NCI-H1092 treated with DMSO at 0.1 percent for 48 hours (cell line): ENCODE data around the gene EPHB3.

Experiments used
- DNase-seq: peaks from one replicate; lab custom pipeline; 2025; lab: John Stamatoyannopoulos, UW

Gene EPHB3

GRCh38 chr3:184564685-184565385 is 3.2 kb downstream of the EPHB3 start:
- DNase-seq: no peak

- DNase-seq: no peak
Measured at GRCh38 chr3:184565421-184566211, 4.0 kb downstream of the EPHB3 start.

- no peak for DNase-seq
Measured at GRCh38 chr3:184566441-184567414, 5.1 kb downstream of the EPHB3 start.

- no peak for DNase-seq
Measured at GRCh38 chr3:184567946-184568559, 6.5 kb downstream of the EPHB3 start.

GRCh38 chr3:184568560-184568923 is 7.0 kb downstream of the EPHB3 start:
- DNase-seq: no peak

GRCh38 chr3:184568924-184569829 is 7.6 kb downstream of the EPHB3 start:
- DNase-seq: peak; percentile 36

GRCh38 chr3:184570035-184570434 is 8.4 kb downstream of the EPHB3 start:
- DNase-seq: no peak

- no peak for DNase-seq
Measured at GRCh38 chr3:184570489-184570888, 8.9 kb downstream of the EPHB3 start.

- DNase-seq: no peak
Measured at GRCh38 chr3:184571750-184572377, 10.3 kb downstream of the EPHB3 start.

- no peak for DNase-seq
Measured at GRCh38 chr3:184572633-184573270, 11.2 kb downstream of the EPHB3 start.

GRCh38 chr3:184574515-184575417 is 13.2 kb downstream of the EPHB3 start:
- DNase-seq: peak; percentile 12

GRCh38 chr3:184575701-184576100 is 14.1 kb downstream of the EPHB3 start:
- DNase-seq: no peak

- no peak for DNase-seq
Measured at GRCh38 chr3:184576457-184577240, 15.1 kb downstream of the EPHB3 start.

GRCh38 chr3:184577546-184577945 is 16.0 kb downstream of the EPHB3 start:
- no peak for DNase-seq

- no peak for DNase-seq
Measured at GRCh38 chr3:184578218-184578617, 16.6 kb downstream of the EPHB3 start.

GRCh38 chr3:184578822-184579221 is 17.2 kb downstream of the EPHB3 start:
- DNase-seq: no peak

GRCh38 chr3:184579513-184579912 is 17.9 kb downstream of the EPHB3 start:
- DNase-seq: no peak

GRCh38 chr3:184580376-184580775 is 18.8 kb downstream of the EPHB3 start:
- no peak for DNase-seq
